Esophagus squamous epithelium (tissue), 5 donors: ENCODE data around the gene TUFM. TPM values are rescaled to one million over a fixed set of nuclear protein-coding genes. Genes with fewer than 3 reads are reported as not detected.

ENCODE experiments used
- DNase-seq: peaks from one replicate; lab custom pipeline; 2025; lab: John Stamatoyannopoulos, UW
- H3K27ac ChIP-seq, 4 donors: fragments of 200-600 bp; sonication (generic); one replicate each; pipeline ENCODE4 v1.5.1; 2016 to 2019; ENCODE audit warnings: mild to moderate bottlenecking in 1 of 4
- H3K27me3 ChIP-seq, 4 donors: fragments of 200-600 bp; sonication (generic); 1 replicate in 3 of 4; 2 replicates in 1 of 4; pipeline versions ENCODE4 v1.5.1 to v1.6.0; 2017 to 2021; ENCODE audit warnings: antibody characterized with exemption in 1 of 4
- H3K36me3 ChIP-seq, 3 donors: fragments of 200-600 bp; sonication (generic); one replicate each; pipeline ENCODE4 v1.5.1; 2016 to 2019
- H3K4me1 ChIP-seq, 3 donors: fragments of 200-600 bp; sonication (generic); one replicate each; pipeline ENCODE4 v1.5.1; 2017 to 2019
- H3K4me3 ChIP-seq, 4 donors: fragments of 200-600 bp; sonication (generic); 1 replicate in 3 of 4; 2 replicates in 1 of 4; pipeline ENCODE4 v1.5.1; 2016 to 2019; ENCODE audit warnings: mild to moderate bottlenecking in 2 of 4, moderate library complexity in 1 of 4
- H3K9me3 ChIP-seq, 3 donors: fragments of 200-600 bp; sonication (generic); one replicate each; pipeline ENCODE4 v1.5.1; 2016 to 2019
- POLR2A ChIP-seq, 4 donors: fragments of 450-650 bp; IDR thresholded peaks; one replicate each; pipeline ENCODE4 v1.6.1; 2017; ENCODE audit warnings: antibody characterized with exemption in 4 of 4, mild to moderate bottlenecking in 4 of 4, moderate library complexity in 3 of 4
- WGBS, 2 donors: methylation state at CpG; one replicate each; pipeline ENCODE4 v1.1.5; 2018; 5-methylcytosine and 5-hydroxymethylcytosine counted together
- intact Hi-C: fragments of 100-400 bp; cut with DNase I; formaldehyde crosslinking; loops from one replicate; pipeline ENCODE4 v1.15.0; 2022
- total RNA-seq, 4 donors: library from RNA; depleted of rRNA; stranded (reverse); fragments of >200 nt; gene quantifications; one replicate each; pipeline ENCODE4 v1.1.0, GENCODE V29; 2016
- TF ChIP-seq, protein P1 (sequence below), 6 experiments: fragments of 450-650 bp in 4 of 6; fragments of 200-600 bp in 2 of 6; sonication (generic) in 2 of 6; IDR thresholded peaks; one replicate each; pipeline ENCODE4 v1.5.1; 2016 to 2019; ENCODE audit warnings: antibody characterized with exemption in 6 of 6, mild to moderate bottlenecking in 4 of 6, moderate library complexity in 4 of 6
- donor health status: DM: yes; HTN: yes; CAD: no.

The TUFM gene
- total RNA-seq, 4 donors from 2014 or later: 105 to 143 (median 121) TPM

DNA sequence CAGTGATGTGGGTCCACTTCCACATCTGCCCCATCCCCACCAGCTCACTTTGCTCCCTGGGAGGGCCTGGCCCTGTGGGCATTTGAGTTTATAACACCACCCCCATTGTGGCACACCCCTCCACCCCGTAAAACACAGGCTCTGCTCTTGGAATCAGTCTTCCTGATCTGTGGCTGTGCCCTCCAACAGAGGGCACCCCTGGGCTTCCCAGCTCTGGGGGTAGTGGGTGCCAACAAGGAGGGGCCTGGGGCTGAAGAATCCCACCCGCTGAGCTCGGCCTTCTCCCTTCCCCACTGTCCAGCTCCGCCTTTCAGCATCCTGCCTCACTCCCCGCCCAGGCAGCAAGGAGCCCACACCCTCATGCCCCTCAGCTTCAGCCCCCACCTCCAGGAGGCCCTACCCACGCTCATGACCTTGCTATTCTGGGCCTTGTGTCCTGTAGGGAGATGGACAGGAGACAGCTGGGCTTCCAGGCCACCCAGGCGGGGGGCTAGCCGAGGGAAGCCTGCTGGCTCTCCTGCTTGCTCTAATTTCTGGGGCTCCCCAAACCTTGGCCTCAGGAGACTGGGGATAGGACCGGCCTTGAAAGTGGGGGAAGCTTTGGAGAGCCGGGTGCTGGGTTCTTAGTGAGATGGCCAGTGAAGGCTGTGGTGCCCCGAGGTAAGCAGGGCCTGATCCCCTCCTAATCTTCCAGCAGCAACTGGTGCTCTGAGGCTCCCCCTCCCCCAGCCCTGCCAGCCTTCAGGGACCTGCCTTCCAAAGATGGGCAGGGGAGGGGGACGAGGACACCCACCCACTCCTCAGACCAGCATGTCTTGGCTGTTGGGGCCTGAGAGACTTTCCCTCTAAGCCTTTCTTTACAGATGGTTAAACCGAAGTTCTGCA is 29.2 kb upstream of the TUFM start:
- Histone ChIP-seq H3K9me3 (no peaks in the 10 kb centered on the region), H3K27me3 (peaks cover 0 to 5% (median 0%) of the 10 kb centered on the region in 4 donors), H3K36me3 (peaks cover 11 to 45% (median 16%) of the 10 kb centered on the region in 3 donors), H3K27ac (no peak overlapping the region), H3K4me3 (no peak overlapping the region), H3K4me1 (peaks cover 10 to 19% (median 13%) of the 10 kb centered on the region in 3 donors)
- intact Hi-C loops: loop anchor here (2.0 kb wide), 1 partner anchor 33 kb away; no protein-coding TSS in a partner anchor
- WGBS, 2 donors: 62 to 69% methylated on average over 9 to 13 of the region's 13 CpGs
- TF ChIP-seq, protein P1, sequence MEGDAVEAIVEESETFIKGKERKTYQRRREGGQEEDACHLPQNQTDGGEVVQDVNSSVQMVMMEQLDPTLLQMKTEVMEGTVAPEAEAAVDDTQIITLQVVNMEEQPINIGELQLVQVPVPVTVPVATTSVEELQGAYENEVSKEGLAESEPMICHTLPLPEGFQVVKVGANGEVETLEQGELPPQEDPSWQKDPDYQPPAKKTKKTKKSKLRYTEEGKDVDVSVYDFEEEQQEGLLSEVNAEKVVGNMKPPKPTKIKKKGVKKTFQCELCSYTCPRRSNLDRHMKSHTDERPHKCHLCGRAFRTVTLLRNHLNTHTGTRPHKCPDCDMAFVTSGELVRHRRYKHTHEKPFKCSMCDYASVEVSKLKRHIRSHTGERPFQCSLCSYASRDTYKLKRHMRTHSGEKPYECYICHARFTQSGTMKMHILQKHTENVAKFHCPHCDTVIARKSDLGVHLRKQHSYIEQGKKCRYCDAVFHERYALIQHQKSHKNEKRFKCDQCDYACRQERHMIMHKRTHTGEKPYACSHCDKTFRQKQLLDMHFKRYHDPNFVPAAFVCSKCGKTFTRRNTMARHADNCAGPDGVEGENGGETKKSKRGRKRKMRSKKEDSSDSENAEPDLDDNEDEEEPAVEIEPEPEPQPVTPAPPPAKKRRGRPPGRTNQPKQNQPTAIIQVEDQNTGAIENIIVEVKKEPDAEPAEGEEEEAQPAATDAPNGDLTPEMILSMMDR (IDR thresholded peaks at IDR 0.05): no peak
- no peak for TF ChIP-seq POLR2A (IDR thresholded peaks at IDR 0.05)
- no peak for DNase-seq

DNA sequence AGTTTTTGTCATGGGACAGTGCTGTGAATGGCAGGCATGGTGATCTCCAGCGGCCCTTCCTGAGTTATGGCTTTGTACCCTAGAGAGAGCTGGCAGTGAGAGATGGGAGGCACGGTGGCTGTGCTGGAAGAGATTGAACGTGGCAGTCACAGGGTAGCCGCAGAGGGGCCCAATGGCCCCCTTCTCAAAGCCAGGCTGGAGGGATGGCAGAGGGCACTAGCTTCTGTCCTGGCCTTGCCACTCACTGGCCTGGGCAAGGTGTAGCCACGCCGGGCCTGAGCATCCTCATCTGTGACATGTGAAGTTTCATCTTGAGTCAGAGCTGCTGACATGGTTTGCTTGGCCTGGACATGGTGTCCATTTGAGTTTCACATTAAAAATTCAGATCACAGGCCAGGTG is 28.3 kb upstream of the TUFM start:
- no CpG with 5 or more reads among the region's 6 CpGs for WGBS, 2 donors
- TF ChIP-seq POLR2A (IDR thresholded peaks at IDR 0.05): no peak
- TF ChIP-seq, protein P1 (IDR thresholded peaks at IDR 0.05): no peak
- no peak overlapping the region for H3K27ac ChIP-seq
- intact Hi-C loops: loop anchor here (2.0 kb wide), 1 partner anchor 32 kb away; no protein-coding TSS in a partner anchor
- H3K4me3 ChIP-seq: no peak overlapping the region
- no peaks in the 10 kb centered on the region for H3K9me3 ChIP-seq
- no peak for DNase-seq
- peaks cover 4 to 9% (median 6%) of the 10 kb centered on the region in 3 donors for H3K4me1 ChIP-seq
- H3K36me3 ChIP-seq: peaks cover 19 to 55% (median 26%) of the 10 kb centered on the region in 3 donors
- H3K27me3 ChIP-seq: no peaks in the 10 kb centered on the region

DNA sequence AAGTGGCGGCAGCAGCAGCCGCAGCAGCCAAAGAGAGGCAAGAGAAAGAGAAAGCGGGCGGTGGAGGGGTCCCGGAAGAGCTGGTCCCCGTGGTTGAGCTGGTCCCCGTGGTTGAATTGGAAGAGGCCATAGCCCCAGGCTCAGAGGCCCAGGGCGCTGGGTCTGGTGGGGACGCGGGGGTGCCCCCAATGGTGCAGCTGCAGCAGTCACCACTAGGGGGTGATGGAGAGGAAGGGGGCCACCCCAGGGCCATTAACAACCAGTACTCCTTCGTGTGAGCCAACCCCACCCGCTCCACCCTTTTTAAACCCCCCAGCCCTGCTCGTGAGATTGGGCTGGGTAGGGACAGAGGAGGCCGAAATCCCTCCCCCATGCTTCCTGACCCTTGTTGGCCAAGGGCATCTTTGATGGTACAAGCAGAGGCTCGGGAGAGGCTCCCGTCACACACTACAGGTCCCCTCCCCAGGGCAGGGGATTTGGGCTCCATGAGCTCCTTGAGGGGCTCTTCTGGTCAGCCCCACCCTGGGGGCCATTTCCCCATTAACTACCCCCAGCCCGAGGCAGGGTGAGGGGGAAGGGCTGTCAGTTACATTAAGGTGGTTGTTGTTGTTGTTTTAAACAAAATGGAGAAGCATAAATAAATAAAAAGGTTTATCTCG is 27.5 kb upstream of the TUFM start:
- DNase-seq: no peak
- H3K27me3 ChIP-seq: no peaks in the 10 kb centered on the region
- H3K27ac ChIP-seq: no peak overlapping the region
- WGBS, 2 donors: 81% methylated on average over 14 of the region's 18 CpGs; no CpG with 5 or more reads in 1 of the 2 donors
- no peak overlapping the region for H3K4me3 ChIP-seq
- H3K4me1 ChIP-seq: peaks cover 0 to 2% (median 0%) of the 10 kb centered on the region in 3 donors
- H3K36me3 ChIP-seq: peaks cover 24 to 62% (median 33%) of the 10 kb centered on the region in 3 donors
- intact Hi-C loops: loop anchor here (2.0 kb wide), 1 partner anchor 31 kb away; no protein-coding TSS in a partner anchor
- TF ChIP-seq, protein P1 (IDR thresholded peaks at IDR 0.05): peak; percentile 52 to 76 (median 60)
- no peak for TF ChIP-seq POLR2A (IDR thresholded peaks at IDR 0.05)
- no peaks in the 10 kb centered on the region for H3K9me3 ChIP-seq

DNA sequence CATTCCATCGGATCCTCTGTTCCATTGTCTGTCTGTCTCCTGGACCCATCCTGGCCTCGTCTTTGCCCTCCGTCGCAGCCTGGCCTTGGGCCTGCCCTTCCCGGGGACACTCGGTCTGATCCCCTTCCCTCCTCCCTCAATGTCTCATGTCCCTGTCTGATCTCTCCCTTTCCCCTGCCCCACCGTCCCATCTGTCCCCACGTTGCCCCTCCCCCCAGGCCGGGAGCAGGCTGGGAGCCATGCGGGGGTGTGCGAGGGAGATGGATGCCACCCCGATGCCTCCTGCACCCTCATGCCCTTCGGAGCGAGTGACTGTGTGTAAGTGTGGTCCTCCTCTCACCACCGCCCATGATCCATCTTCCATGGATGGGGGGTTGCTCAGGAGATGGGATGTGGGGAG is 26.8 kb upstream of the TUFM start:
- no peak overlapping the region for H3K4me3 ChIP-seq
- no peak for DNase-seq
- H3K27me3 ChIP-seq: no peaks in the 10 kb centered on the region
- WGBS, 2 donors: 82 to 87% methylated on average over 10 of the region's 15 CpGs
- intact Hi-C loops: no loop called here
- no peak overlapping the region for H3K27ac ChIP-seq
- no peaks in the 10 kb centered on the region for H3K9me3 ChIP-seq
- TF ChIP-seq, protein P1 (IDR thresholded peaks at IDR 0.05): no peak
- no peak for TF ChIP-seq POLR2A (IDR thresholded peaks at IDR 0.05)
- peaks cover 24 to 69% (median 40%) of the 10 kb centered on the region in 3 donors for H3K36me3 ChIP-seq
- H3K4me1 ChIP-seq: no peaks in the 10 kb centered on the region
